OCI-LY7 (cell line): ENCODE data around the gene SMAD6. TPM values are rescaled to one million over a fixed set of nuclear protein-coding genes. Genes with fewer than 3 reads are reported as not detected.
"Not testable (repeated sequence)": the region's sequence is repeated elsewhere in the genome, so short reads cannot be mapped to it uniquely, and the experiment has no call there.

ENCODE experiments used
- BruUV-seq: library from RNA; stranded (reverse); fragments of 400-500 nt; replicated peaks from 2 replicates; lab custom pipeline; 2021; lab: Mats Ljungman, UMichigan
- CTCF ChIA-PET: fragments of 300-600 bp; sonication (Branson Sonifier 250); formaldehyde crosslinking; loops from one replicate; lab custom pipeline; 2022; ENCODE audit warnings: antibody characterized with exemption; ENCODE audit not compliant: unreplicated experiment; lab: Charles Lee
- POLR2A ChIA-PET: fragments of 300-600 bp; sonication (Branson Sonifier 250); formaldehyde crosslinking; loops from one replicate; lab custom pipeline; 2022; ENCODE audit warnings: antibody characterized with exemption; lab: Charles Lee
- DNase-seq: peaks from one replicate; pipeline ENCODE4 v3.0.0-alpha.2; 2015; ENCODE audit warnings: low spot score
- H2AFZ ChIP-seq: fragments of 200-600 bp; sonication (generic), shearing (Covaris generic); 2 replicates; pipeline ENCODE4 v1.6.1; 2014; ENCODE audit warnings: mild to moderate bottlenecking, antibody characterized with exemption, low read length, moderate library complexity
- H3K27ac ChIP-seq: fragments of 200-600 bp; sonication (generic); 2 replicates; pipeline ENCODE4 v1.5.1; 2014; ENCODE audit warnings: mixed run types, low read depth, mild to moderate bottlenecking, moderate library complexity, low read length, inconsistent platforms; ENCODE audit not compliant: poor library complexity, severe bottlenecking
- H3K36me3 ChIP-seq: fragments of 200-600 bp; sonication (generic); 2 replicates; pipeline ENCODE4 v1.6.1; 2014; ENCODE audit warnings: mild to moderate bottlenecking, antibody characterized with exemption, low read length, moderate library complexity, mixed read lengths; ENCODE audit not compliant: insufficient read depth
- H3K4me1 ChIP-seq: fragments of 200-600 bp; sonication (generic); 2 replicates; pipeline ENCODE4 v1.5.1; 2014; ENCODE audit warnings: mild to moderate bottlenecking, low read length; ENCODE audit not compliant: insufficient read depth, poor library complexity, severe bottlenecking
- H3K4me2 ChIP-seq: fragments of 200-600 bp; sonication (generic); 2 replicates; pipeline ENCODE4 v1.6.1; 2014; ENCODE audit warnings: mild to moderate bottlenecking, low read length
- H3K4me3 ChIP-seq: fragments of 200-600 bp; sonication (generic); 2 replicates; pipeline ENCODE4 v1.5.1; 2014; ENCODE audit warnings: mild to moderate bottlenecking, low read depth, low read length; ENCODE audit not compliant: poor library complexity, severe bottlenecking
- H3K79me2 ChIP-seq: fragments of 200-600 bp; sonication (generic); 2 replicates; pipeline ENCODE4 v1.6.1; 2016; ENCODE audit warnings: low read depth, mild to moderate bottlenecking, low read length, moderate library complexity, mixed read lengths; ENCODE audit not compliant: insufficient read depth
- H3K9me2 ChIP-seq: fragments of 200-600 bp; sonication (generic); 2 replicates; pipeline ENCODE4 v1.6.1; 2016; ENCODE audit warnings: mild to moderate bottlenecking, low read length, mixed read lengths; ENCODE audit not compliant: insufficient read depth
- H3K9me3 ChIP-seq: fragments of 200-600 bp; sonication (generic); 2 replicates; pipeline ENCODE4 v1.6.1; 2014; ENCODE audit warnings: mild to moderate bottlenecking, mixed run types, low read length, mixed read lengths
- H4K20me1 ChIP-seq: fragments of 200-600 bp; sonication (generic); 2 replicates; pipeline ENCODE4 v1.6.1; 2014; ENCODE audit warnings: mild to moderate bottlenecking, antibody characterized with exemption, low read length, moderate library complexity, mixed read lengths; ENCODE audit not compliant: insufficient read depth
- EZH2phosphoT487 ChIP-seq: fragments of 200-600 bp; sonication (generic); IDR thresholded peaks from 2 replicates; pipeline ENCODE4 v1.6.1; 2018; ENCODE audit warnings: low read depth, borderline replicate concordance, mild to moderate bottlenecking, mixed run types, antibody characterized with exemption, low read length, moderate library complexity, mixed read lengths
- intact Hi-C: fragments of 100-400 bp; cut with micrococcal nuclease; formaldehyde crosslinking; loops from one replicate; pipeline ENCODE4 v1.10.0; 2022; ENCODE audit not compliant: unreplicated experiment
- total RNA-seq, 2 experiments: library from RNA; depleted of rRNA in 1 of 2; stranded (reverse); fragments of >200 nt in 1 of 2; shearing (Covaris generic) in 1 of 2; gene quantifications; 2 replicates each; pipeline ENCODE4 v1.2.3, GENCODE V29; 2014 to 2022
- TF ChIP-seq, protein P1 (sequence below): fragments of 200-600 bp; sonication (generic); conservative IDR thresholded peaks from 2 replicates; pipeline ENCODE4 v1.5.1; 2014; ENCODE audit warnings: mild to moderate bottlenecking, antibody characterized with exemption, low read length, moderate library complexity, mixed read lengths

SMAD6 gene
- total RNA-seq, 2 experiments from 2014 or later: 14.6 to 16.1 TPM

DNA sequence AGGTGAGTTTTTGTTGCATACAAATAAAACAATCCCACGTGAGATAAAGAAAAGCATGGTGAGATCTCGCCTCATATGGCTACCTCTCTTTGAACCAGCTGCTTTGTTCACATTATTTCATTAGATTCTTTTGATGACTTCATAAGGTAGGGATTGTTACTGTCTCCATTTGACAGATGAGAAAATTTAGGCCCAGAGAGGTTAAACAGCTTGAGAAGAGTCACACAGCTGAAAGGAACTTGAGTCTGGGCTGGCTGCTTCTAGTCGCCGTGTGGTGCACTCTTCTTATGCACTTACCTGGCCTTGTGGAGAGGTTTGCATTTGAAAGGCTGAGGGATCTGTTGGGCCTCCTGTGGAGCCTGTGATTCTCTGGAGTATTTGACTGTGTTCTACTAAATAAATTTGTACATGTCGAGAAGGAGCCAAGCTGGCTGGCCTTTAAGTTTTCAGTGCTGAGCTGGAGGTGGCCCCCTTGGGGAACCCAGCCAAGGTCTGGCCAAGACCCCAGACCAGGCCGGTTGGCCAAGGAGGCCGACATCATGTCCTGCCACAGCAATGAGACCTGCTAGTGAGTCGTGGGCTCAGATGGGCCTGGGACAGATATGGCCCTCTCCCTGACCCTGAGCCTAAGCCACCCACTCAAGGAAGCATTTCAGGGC is 125.1 kb downstream of the SMAD6 start:
- no peaks in the 10 kb centered on the region for H3K9me2 ChIP-seq
- DNase-seq: no peak
- H3K4me2 ChIP-seq: no peak overlapping the region
- POLR2A ChIA-PET: interaction anchor here (0.6 kb wide), 1 partner anchor 90 kb away, joined by 4 read pairs; no protein-coding TSS in a partner anchor
- CTCF ChIA-PET: no interaction called here
- no TSS peak for BruUV-seq
- intact Hi-C loops: no loop called here
- no peaks in the 10 kb centered on the region for H3K36me3 ChIP-seq
- H3K79me2 ChIP-seq: no peaks in the 10 kb centered on the region
- TF ChIP-seq, protein P1, sequence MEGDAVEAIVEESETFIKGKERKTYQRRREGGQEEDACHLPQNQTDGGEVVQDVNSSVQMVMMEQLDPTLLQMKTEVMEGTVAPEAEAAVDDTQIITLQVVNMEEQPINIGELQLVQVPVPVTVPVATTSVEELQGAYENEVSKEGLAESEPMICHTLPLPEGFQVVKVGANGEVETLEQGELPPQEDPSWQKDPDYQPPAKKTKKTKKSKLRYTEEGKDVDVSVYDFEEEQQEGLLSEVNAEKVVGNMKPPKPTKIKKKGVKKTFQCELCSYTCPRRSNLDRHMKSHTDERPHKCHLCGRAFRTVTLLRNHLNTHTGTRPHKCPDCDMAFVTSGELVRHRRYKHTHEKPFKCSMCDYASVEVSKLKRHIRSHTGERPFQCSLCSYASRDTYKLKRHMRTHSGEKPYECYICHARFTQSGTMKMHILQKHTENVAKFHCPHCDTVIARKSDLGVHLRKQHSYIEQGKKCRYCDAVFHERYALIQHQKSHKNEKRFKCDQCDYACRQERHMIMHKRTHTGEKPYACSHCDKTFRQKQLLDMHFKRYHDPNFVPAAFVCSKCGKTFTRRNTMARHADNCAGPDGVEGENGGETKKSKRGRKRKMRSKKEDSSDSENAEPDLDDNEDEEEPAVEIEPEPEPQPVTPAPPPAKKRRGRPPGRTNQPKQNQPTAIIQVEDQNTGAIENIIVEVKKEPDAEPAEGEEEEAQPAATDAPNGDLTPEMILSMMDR: no peak
- no peak for TF ChIP-seq EZH2phosphoT487
- no peak overlapping the region for H3K27ac ChIP-seq
- no peaks in the 10 kb centered on the region for H3K9me3 ChIP-seq
- no peak overlapping the region for H2AFZ ChIP-seq
- H4K20me1 ChIP-seq: no peaks in the 10 kb centered on the region
- H3K4me1 ChIP-seq: peaks cover 3% of the 10 kb centered on the region
- no peak overlapping the region for H3K4me3 ChIP-seq

DNA sequence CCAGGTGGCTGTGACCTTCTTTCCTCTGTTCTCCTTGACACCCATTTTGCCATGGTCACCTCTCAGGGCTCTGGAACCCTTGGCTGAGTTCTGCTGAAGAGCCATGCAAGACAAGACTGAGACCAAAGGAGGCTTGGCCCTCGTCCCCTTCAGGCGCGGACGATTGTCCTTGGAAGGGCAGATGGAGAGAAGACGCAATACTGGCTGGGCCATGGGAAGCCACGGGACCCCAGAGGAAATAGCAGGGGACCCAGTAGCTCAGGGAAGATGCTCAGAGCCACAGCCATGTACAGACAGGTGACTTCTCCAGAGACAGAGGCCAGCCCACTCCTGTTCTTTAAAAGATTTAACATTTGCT is 125.6 kb downstream of the SMAD6 start:
- no TSS peak for BruUV-seq
- Histone ChIP-seq H3K36me3 (no peaks in the 10 kb centered on the region), H3K4me1 (peaks cover 8% of the 10 kb centered on the region), H2AFZ (no peak overlapping the region), H4K20me1 (no peaks in the 10 kb centered on the region), H3K79me2 (no peaks in the 10 kb centered on the region), H3K4me2 (no peak overlapping the region), H3K9me3 (no peaks in the 10 kb centered on the region), H3K27ac (no peak overlapping the region), H3K4me3 (no peak overlapping the region), H3K9me2 (no peaks in the 10 kb centered on the region)
- POLR2A ChIA-PET: interaction anchor here (0.6 kb wide), 1 partner anchor 91 kb away, joined by 4 read pairs; no protein-coding TSS in a partner anchor
- intact Hi-C loops: no loop called here
- CTCF ChIA-PET: no interaction called here
- DNase-seq: no peak
- TF ChIP-seq, protein P1: no peak
- TF ChIP-seq EZH2phosphoT487: no peak

DNA sequence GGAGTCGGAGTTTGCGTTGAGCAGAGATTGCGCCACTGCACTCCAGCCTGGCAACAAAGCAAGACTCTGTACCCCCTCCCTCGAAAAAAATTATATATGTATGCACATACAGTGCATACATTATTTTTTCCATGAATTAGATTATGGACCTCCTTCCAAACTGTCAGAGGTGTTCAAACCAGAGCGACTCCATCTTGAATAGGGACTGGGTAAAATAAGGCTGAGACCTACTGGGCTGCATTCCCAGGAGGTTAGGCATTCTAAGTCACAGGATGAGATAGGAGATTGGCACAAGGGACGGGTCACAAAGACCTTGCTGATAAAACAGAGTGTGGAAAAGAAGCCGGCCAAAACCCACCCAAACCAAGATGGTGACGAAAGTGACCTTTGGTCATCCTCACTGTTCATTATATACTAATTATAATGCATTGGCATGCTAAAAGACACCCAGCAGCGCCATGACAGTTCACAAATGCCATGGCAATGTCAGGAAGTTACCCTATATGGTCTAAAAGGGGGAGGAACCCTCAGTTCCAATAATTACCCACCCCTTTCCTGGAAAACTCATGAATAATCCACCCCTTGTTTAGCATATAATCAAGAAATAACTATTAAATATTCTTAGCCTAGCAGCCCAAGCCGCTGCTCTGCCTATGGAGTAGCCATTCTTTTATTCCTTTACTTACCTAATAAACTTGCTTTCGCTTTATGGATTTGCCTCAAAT is 126.9 kb downstream of the SMAD6 start:
- BruUV-seq, H3K36me3 ChIP-seq, intact Hi-C loops: not testable (repeated sequence)

More for the DNA sequence above, 126.9 kb downstream of the SMAD6 start:
- H4K20me1 ChIP-seq, POLR2A ChIA-PET, H2AFZ ChIP-seq, H3K9me3 ChIP-seq, H3K4me2 ChIP-seq, H3K79me2 ChIP-seq, H3K27ac ChIP-seq, H3K9me2 ChIP-seq, H3K4me3 ChIP-seq, DNase-seq, CTCF ChIA-PET: not testable (repeated sequence)
- H3K4me1 ChIP-seq: peaks cover 21% of the 10 kb centered on the region
